Neural progenitor cell (in vitro differentiated cells): ENCODE data around the gene ANXA10. TPM values are rescaled to one million over a fixed set of nuclear protein-coding genes. Genes with fewer than 3 reads are reported as not detected.

Source experiments
- DNase-seq: peaks from one replicate; pipeline ENCODE4 v3.0.0-alpha.2; 2016; ENCODE audit warnings: low spot score
- H2AFZ ChIP-seq: fragments of 200-600 bp; sonication (generic); replicated peaks from 2 replicates; pipeline ENCODE4 v1.6.1; 2016; ENCODE audit warnings: antibody characterized with exemption
- H3F3A ChIP-seq: fragments of 200-600 bp; sonication (generic); 2 replicates; pipeline ENCODE4 v1.6.1; 2016; ENCODE audit warnings: antibody characterized with exemption, low read depth
- H3K27ac ChIP-seq: fragments of 200-600 bp; sonication (generic); 2 replicates; pipeline ENCODE4 v1.5.1; 2016; ENCODE audit warnings: mild to moderate bottlenecking
- H3K27me3 ChIP-seq: fragments of 200-600 bp; sonication (generic); 2 replicates; pipeline ENCODE4 v1.6.1; 2016; ENCODE audit warnings: mild to moderate bottlenecking, moderate library complexity
- H3K36me3 ChIP-seq: fragments of 200-600 bp; sonication (generic); 2 replicates; pipeline ENCODE4 v1.5.1; 2016
- H3K4me1 ChIP-seq: fragments of 200-600 bp; sonication (generic); 2 replicates; pipeline ENCODE4 v1.6.1; 2016; ENCODE audit warnings: mixed run types
- H3K4me2 ChIP-seq: fragments of 200-600 bp; sonication (generic); 2 replicates; pipeline ENCODE4 v1.6.1; 2016
- H3K4me3 ChIP-seq: fragments of 200-600 bp; sonication (generic); 2 replicates; pipeline ENCODE4 v1.5.1; 2016
- H3K79me2 ChIP-seq: fragments of 200-600 bp; sonication (generic); 2 replicates; pipeline ENCODE4 v1.6.1; 2016; ENCODE audit warnings: low read depth
- H3K9ac ChIP-seq: fragments of 200-600 bp; sonication (generic); 2 replicates; pipeline ENCODE4 v1.6.1; 2016
- H3K9me3 ChIP-seq: fragments of 200-600 bp; sonication (generic); 2 replicates; pipeline ENCODE4 v1.5.1; 2016; ENCODE audit warnings: low read depth
- H4K20me1 ChIP-seq: fragments of 200-600 bp; sonication (generic); 2 replicates; pipeline ENCODE4 v1.6.1; 2016; ENCODE audit warnings: low read depth
- H3K27ac Mint-ChIP-seq: 3 replicates; pipeline ENCODE4 v1.8.0; 2021; ENCODE audit warnings: mixed read lengths
- H3K27me3 Mint-ChIP-seq: 2 replicates; pipeline ENCODE4 v1.8.0; 2022; ENCODE audit warnings: low read depth, mild to moderate bottlenecking, inconsistent platforms, moderate library complexity, mixed read lengths; ENCODE audit not compliant: insufficient read depth
- H3K36me3 Mint-ChIP-seq: 3 replicates; pipeline ENCODE4 v1.8.0; 2021; ENCODE audit warnings: mixed read lengths
- H3K4me1 Mint-ChIP-seq: 3 replicates; pipeline ENCODE4 v1.8.0; 2021; ENCODE audit warnings: mixed read lengths
- H3K4me3 Mint-ChIP-seq: 3 replicates; pipeline ENCODE4 v1.8.0; 2021; ENCODE audit warnings: mild to moderate bottlenecking, moderate library complexity, mixed read lengths
- H3K9me3 Mint-ChIP-seq: 3 replicates; pipeline ENCODE4 v1.8.0; 2020; ENCODE audit warnings: mixed read lengths
- EZH2 ChIP-seq: fragments of 200-600 bp; sonication (generic); IDR thresholded peaks from 2 replicates; pipeline ENCODE4 v1.6.1; 2017; ENCODE audit warnings: antibody characterized with exemption, mild to moderate bottlenecking, moderate library complexity
- EZH2phosphoT487 ChIP-seq: fragments of 200-600 bp; sonication (generic); IDR thresholded peaks from 2 replicates; pipeline ENCODE4 v1.6.1; 2017; ENCODE audit warnings: antibody characterized with exemption
- total RNA-seq: library from RNA; depleted of rRNA; stranded (reverse); fragments of >200 nt; gene quantifications from 2 replicates; pipeline ENCODE4 v1.2.3, GENCODE V29; 2015; ENCODE audit warnings: low replicate concordance
- TF ChIP-seq, protein P1 (sequence below): fragments of 200-600 bp; sonication (generic); IDR thresholded peaks from 2 replicates; pipeline ENCODE4 v1.5.1; 2017; ENCODE audit warnings: antibody characterized with exemption, mild to moderate bottlenecking

Gene ANXA10
- total RNA-seq, 1 donor from 2014 or later = not detected

DNA sequence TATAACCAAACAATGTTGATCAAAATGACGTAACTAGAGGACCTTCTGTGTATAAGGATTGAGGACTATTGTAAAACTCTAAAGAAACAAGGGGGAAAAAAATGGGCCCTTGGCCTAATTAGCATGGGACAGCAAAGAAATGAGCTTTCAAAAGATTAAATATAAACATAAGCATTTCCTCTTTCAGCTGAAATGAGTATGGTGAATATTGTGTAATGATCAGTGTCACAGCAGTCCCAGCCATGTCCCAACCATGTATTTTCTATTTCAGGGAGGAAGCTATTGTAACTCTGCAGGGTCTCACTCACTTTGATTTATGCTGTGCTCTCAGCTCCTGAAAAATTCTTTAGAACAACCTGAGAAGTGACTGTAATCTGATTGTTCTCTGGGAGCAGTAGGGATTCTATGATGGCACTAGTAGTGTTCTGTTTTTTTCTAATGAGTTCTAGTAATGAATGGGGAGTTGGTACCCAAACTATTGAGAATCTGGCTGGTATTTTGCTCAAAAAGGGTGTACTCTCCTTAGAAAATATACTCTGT lies 25.8 kb downstream of the ANXA10 start:
- H3K9me3 Mint-ChIP-seq = no peaks in the 10 kb centered on the region
- no peaks in the 10 kb centered on the region for H3F3A ChIP-seq
- H3K4me1 Mint-ChIP-seq = peaks cover 4% of the 10 kb centered on the region
- H3K9me3 ChIP-seq = no peaks in the 10 kb centered on the region
- no peaks in the 10 kb centered on the region for H3K36me3 ChIP-seq
- H2AFZ ChIP-seq = no peak overlapping the region
- no peak overlapping the region for H3K4me2 ChIP-seq
- no peak overlapping the region for H3K4me3 Mint-ChIP-seq
- no peak for DNase-seq
- TF ChIP-seq EZH2 = no peak
- no peak for TF ChIP-seq EZH2phosphoT487
- H3K27ac Mint-ChIP-seq = no peak overlapping the region
- H3K79me2 ChIP-seq = no peaks in the 10 kb centered on the region
- no peaks in the 10 kb centered on the region for H3K36me3 Mint-ChIP-seq
- no peak overlapping the region for H3K4me3 ChIP-seq
- no peaks in the 10 kb centered on the region for H3K27me3 ChIP-seq
- H4K20me1 ChIP-seq = no peaks in the 10 kb centered on the region
- peaks cover 2% of the 10 kb centered on the region for H3K27me3 Mint-ChIP-seq
- no peak overlapping the region for H3K9ac ChIP-seq
- H3K4me1 ChIP-seq = no peaks in the 10 kb centered on the region
- no peak overlapping the region for H3K27ac ChIP-seq

DNA sequence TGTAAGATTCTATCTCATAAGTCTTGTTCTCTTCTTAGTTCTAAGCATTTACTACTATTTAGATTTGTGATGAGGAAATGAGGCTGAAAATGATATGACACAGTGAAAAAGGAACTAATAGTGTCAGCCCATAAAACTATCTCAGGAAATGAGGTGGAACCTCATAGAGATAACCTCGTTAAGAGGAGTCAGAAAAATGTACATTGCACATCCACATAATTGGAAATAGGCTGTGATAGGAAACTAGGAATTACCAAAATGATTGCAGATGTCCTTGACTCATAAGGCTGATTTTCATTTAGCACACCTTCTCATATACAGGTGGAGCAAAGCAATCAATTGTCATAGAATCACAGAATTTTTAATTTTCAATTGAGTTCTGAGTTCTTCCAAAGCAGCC lies 26.8 kb downstream of the ANXA10 start:
- no peak overlapping the region for H3K4me2 ChIP-seq
- H3F3A ChIP-seq = no peaks in the 10 kb centered on the region
- H3K27ac ChIP-seq = no peak overlapping the region
- Mint-ChIP-seq H3K36me3 (no peaks in the 10 kb centered on the region), H3K27ac (no peak overlapping the region), H3K9me3 (no peaks in the 10 kb centered on the region), H3K27me3 (peaks cover 2% of the 10 kb centered on the region), H3K4me1 (peaks cover 4% of the 10 kb centered on the region), H3K4me3 (no peak overlapping the region)
- no peak for DNase-seq
- TF ChIP-seq EZH2 (no peak), EZH2phosphoT487 (no peak)
- TF ChIP-seq, protein P1, sequence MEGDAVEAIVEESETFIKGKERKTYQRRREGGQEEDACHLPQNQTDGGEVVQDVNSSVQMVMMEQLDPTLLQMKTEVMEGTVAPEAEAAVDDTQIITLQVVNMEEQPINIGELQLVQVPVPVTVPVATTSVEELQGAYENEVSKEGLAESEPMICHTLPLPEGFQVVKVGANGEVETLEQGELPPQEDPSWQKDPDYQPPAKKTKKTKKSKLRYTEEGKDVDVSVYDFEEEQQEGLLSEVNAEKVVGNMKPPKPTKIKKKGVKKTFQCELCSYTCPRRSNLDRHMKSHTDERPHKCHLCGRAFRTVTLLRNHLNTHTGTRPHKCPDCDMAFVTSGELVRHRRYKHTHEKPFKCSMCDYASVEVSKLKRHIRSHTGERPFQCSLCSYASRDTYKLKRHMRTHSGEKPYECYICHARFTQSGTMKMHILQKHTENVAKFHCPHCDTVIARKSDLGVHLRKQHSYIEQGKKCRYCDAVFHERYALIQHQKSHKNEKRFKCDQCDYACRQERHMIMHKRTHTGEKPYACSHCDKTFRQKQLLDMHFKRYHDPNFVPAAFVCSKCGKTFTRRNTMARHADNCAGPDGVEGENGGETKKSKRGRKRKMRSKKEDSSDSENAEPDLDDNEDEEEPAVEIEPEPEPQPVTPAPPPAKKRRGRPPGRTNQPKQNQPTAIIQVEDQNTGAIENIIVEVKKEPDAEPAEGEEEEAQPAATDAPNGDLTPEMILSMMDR = no peak
- H3K9ac ChIP-seq = no peak overlapping the region
- H3K36me3 ChIP-seq = no peaks in the 10 kb centered on the region
- no peaks in the 10 kb centered on the region for H3K9me3 ChIP-seq
- H3K4me3 ChIP-seq = no peak overlapping the region
- H4K20me1 ChIP-seq = no peaks in the 10 kb centered on the region
- no peak overlapping the region for H2AFZ ChIP-seq
- no peaks in the 10 kb centered on the region for H3K4me1 ChIP-seq
- no peaks in the 10 kb centered on the region for H3K27me3 ChIP-seq
- no peaks in the 10 kb centered on the region for H3K79me2 ChIP-seq

DNA sequence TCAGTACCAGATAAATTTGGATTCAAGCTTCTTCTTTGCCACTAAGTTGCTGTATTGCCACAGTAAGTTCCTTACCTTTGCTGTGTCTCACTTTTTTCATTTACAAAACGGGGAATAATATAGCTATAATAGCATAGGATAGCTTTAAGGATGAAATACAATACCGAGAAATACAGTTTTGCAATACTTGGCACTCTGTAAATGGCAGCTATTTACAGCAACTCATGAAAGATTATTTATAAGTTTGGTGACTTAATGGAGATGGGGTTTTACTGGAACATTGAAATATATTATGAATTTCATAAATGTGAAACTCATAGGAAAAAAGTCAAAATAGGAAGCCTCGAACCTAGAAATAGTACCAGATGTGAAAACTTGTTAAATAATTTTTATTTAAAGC lies 27.6 kb downstream of the ANXA10 start:
- Mint-ChIP-seq H3K9me3 (no peaks in the 10 kb centered on the region), H3K36me3 (no peaks in the 10 kb centered on the region), H3K4me3 (no peak overlapping the region), H3K27me3 (peaks cover 2% of the 10 kb centered on the region), H3K4me1 (peaks cover 4% of the 10 kb centered on the region), H3K27ac (no peak overlapping the region)
- Histone ChIP-seq H3K27ac (no peak overlapping the region), H4K20me1 (no peaks in the 10 kb centered on the region), H3K4me2 (no peak overlapping the region), H3K4me3 (no peak overlapping the region), H3K36me3 (no peaks in the 10 kb centered on the region), H3K27me3 (no peaks in the 10 kb centered on the region), H2AFZ (no peak overlapping the region), H3K79me2 (no peaks in the 10 kb centered on the region), H3K4me1 (peaks cover under 1% of the 10 kb centered on the region), H3K9me3 (no peaks in the 10 kb centered on the region), H3F3A (no peaks in the 10 kb centered on the region), H3K9ac (no peak overlapping the region)
- no peak for DNase-seq
- TF ChIP-seq EZH2 = no peak
- TF ChIP-seq, protein P1 = no peak
- no peak for TF ChIP-seq EZH2phosphoT487

DNA sequence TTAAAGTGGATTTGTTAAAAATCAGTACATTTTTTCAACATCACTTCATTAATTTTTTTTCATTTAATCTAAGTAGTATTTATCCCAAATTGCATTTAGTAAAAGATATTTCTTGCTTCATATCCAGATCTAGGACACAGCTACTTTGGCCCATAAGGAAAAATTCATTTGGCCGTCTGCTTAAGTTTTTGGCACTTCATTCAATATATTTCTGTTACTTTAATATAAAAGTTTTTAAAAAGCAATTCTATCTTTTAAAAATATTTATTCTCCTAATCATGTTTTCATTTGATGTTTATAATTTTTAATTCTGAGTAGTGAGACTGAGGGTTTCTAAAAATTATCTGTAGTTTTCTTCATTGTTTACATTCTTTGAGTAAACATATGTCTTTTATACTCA lies 28.5 kb downstream of the ANXA10 start:
- Histone ChIP-seq H3K9ac (no peak overlapping the region), H3K27me3 (no peaks in the 10 kb centered on the region), H3K79me2 (no peaks in the 10 kb centered on the region), H3K36me3 (no peaks in the 10 kb centered on the region), H3K4me3 (no peak overlapping the region), H3F3A (no peaks in the 10 kb centered on the region), H3K9me3 (no peaks in the 10 kb centered on the region), H3K4me2 (no peak overlapping the region), H2AFZ (no peak overlapping the region), H3K27ac (no peak overlapping the region), H4K20me1 (no peaks in the 10 kb centered on the region), H3K4me1 (peaks cover 6% of the 10 kb centered on the region)
- Mint-ChIP-seq H3K27me3 (no peaks in the 10 kb centered on the region), H3K27ac (no peak overlapping the region), H3K4me1 (peaks cover 4% of the 10 kb centered on the region), H3K4me3 (no peak overlapping the region), H3K9me3 (no peaks in the 10 kb centered on the region), H3K36me3 (no peaks in the 10 kb centered on the region)
- DNase-seq = no peak
- TF ChIP-seq EZH2phosphoT487 = no peak
- TF ChIP-seq EZH2 = no peak
- TF ChIP-seq, protein P1 = no peak
